ENCODE results near the gene CD37.
"Not testable (repeated sequence)": the region's sequence is repeated elsewhere in the genome, so short reads cannot be mapped to it uniquely, and the experiment has no call there.

DNA sequence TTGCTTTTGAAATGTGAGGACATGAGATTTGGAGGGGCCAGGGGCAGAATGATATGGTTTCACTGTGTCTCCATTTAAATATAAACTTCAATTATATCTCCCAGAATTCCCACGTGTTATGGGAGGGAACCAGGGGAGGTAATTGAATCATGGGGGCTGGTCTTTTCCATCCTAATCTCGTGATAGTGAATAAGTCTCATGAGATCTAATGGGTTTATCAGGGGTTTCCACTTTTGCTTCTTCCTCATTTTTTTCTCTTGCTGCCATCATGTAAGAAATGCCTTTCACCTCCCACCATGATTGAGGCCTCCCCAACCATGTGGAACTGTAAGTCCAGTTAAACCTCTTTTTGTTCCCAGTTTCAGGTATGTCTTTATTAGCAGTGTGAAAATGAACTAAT lies 45.9 kb upstream of the CD37 start:
- TF ChIP-seq, protein P1, sequence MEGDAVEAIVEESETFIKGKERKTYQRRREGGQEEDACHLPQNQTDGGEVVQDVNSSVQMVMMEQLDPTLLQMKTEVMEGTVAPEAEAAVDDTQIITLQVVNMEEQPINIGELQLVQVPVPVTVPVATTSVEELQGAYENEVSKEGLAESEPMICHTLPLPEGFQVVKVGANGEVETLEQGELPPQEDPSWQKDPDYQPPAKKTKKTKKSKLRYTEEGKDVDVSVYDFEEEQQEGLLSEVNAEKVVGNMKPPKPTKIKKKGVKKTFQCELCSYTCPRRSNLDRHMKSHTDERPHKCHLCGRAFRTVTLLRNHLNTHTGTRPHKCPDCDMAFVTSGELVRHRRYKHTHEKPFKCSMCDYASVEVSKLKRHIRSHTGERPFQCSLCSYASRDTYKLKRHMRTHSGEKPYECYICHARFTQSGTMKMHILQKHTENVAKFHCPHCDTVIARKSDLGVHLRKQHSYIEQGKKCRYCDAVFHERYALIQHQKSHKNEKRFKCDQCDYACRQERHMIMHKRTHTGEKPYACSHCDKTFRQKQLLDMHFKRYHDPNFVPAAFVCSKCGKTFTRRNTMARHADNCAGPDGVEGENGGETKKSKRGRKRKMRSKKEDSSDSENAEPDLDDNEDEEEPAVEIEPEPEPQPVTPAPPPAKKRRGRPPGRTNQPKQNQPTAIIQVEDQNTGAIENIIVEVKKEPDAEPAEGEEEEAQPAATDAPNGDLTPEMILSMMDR (conservative IDR thresholded peaks at IDR 0.05 in 1 of 2, IDR thresholded peaks at IDR 0.05 in 1 of 2; ENCODE audit: low read depth in 1 of 2, low read length in 2 of 2), result not testable (repeated sequence)
- TF ChIP-seq EZH2 (IDR thresholded peaks at IDR 0.05; ENCODE audit: low read length, missing control alignments), result not testable (repeated sequence)
